Measurements from ENCODE around the gene PFDN6. TPM values are rescaled to one million over a fixed set of nuclear protein-coding genes. Genes with fewer than 3 reads are reported as not detected.

Gene PFDN6
- total and polyA plus RNA-seq, 10 of the 15 experiments (the other 5 are each of a cell fraction or from before 2014, with no cell fraction given): 3.1 to 168 (median 82.6) TPM

DNA sequence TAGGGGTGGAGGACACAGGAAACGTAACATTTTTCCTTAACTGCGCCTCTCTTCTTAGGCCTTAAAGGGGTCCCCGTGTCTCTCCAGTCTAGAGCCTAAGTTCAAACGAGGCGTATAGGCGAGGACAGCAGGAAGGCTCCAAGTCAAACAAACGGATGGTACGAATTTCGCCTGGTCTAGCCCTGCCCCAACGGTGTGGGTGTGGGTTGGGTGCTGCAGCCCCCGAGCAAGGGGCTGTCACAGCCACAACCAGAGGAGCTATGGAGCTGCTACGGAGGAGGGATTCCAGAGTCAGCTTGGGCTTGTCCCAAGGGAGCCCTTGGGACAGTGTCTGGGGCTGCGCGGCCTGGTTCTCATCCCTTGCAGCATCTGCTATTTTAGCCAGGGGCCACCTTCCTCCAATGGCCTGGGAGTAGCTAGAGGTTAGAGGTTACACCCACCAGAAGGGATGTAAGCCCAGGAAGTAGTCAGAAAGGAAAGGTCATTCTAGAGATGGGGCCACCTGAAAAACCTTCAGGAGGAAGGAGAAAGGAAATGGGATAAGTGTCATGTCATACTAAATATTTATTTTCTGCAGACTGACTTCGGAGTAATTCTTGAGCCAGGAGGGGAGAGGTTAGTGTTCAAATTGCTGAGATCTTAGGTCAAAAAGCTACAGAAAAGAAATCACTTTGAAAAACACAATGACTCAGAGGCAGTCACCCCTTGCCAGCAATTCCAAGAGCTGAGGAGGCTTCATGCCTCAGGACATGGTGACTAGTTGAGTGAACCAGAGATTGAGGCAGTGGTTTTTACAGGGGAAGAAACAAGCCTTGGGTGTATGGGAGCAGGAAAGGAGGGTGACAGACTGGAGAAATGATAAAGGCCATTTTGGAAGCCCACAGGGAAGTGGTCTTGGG lies 39.4 kb upstream of the PFDN6 start (continued):
- TF ChIP-seq CHD1 (IDR thresholded peaks at IDR 0.05; ENCODE audit: low read depth, low read length): no peak
- no peak for TF ChIP-seq NFYB (IDR thresholded peaks at IDR 0.05; ENCODE audit: insufficient read depth, low read depth, low read length)
- no peak for TF ChIP-seq RUNX3 (IDR thresholded peaks at IDR 0.05; ENCODE audit: low read length)
- no peak for TF ChIP-seq POU2F2 (IDR thresholded peaks at IDR 0.05; ENCODE audit: borderline replicate concordance, low read depth, low read length)
- TF ChIP-seq MXI1 (IDR thresholded peaks at IDR 0.05; ENCODE audit: low read depth, low read length): 0 out of 2 replicates have a peak, but pooled peaks have one; percentile 7
- TF ChIP-seq FOXM1 (IDR thresholded peaks at IDR 0.05; ENCODE audit: low read depth, low read length): no peak
- TF ChIP-seq, protein P1, sequence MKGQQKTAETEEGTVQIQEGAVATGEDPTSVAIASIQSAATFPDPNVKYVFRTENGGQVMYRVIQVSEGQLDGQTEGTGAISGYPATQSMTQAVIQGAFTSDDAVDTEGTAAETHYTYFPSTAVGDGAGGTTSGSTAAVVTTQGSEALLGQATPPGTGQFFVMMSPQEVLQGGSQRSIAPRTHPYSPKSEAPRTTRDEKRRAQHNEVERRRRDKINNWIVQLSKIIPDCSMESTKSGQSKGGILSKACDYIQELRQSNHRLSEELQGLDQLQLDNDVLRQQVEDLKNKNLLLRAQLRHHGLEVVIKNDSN (IDR thresholded peaks at IDR 0.05; ENCODE audit: borderline replicate concordance, extremely low read length, insufficient read depth, low read depth, low read length): no peak
- TF ChIP-seq POLR2A (IDR thresholded peaks at IDR 0.05; ENCODE audit: low read depth, low read length): no peak
- no peak for TF ChIP-seq E2F4 (IDR thresholded peaks at IDR 0.05; ENCODE audit: low read depth, low read length)
- TF ChIP-seq JUNB (IDR thresholded peaks at IDR 0.05): no peak
- TF ChIP-seq, protein P2, sequence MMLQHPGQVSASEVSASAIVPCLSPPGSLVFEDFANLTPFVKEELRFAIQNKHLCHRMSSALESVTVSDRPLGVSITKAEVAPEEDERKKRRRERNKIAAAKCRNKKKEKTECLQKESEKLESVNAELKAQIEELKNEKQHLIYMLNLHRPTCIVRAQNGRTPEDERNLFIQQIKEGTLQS (IDR thresholded peaks at IDR 0.05; ENCODE audit: borderline replicate concordance, extremely low read depth, low read depth, low read length): no peak
- TF ChIP-seq, protein P3, sequence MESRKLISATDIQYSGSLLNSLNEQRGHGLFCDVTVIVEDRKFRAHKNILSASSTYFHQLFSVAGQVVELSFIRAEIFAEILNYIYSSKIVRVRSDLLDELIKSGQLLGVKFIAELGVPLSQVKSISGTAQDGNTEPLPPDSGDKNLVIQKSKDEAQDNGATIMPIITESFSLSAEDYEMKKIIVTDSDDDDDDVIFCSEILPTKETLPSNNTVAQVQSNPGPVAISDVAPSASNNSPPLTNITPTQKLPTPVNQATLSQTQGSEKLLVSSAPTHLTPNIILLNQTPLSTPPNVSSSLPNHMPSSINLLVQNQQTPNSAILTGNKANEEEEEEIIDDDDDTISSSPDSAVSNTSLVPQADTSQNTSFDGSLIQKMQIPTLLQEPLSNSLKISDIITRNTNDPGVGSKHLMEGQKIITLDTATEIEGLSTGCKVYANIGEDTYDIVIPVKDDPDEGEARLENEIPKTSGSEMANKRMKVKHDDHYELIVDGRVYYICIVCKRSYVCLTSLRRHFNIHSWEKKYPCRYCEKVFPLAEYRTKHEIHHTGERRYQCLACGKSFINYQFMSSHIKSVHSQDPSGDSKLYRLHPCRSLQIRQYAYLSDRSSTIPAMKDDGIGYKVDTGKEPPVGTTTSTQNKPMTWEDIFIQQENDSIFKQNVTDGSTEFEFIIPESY (IDR thresholded peaks at IDR 0.05): no peak
- no peak for TF ChIP-seq BRCA1 (IDR thresholded peaks at IDR 0.05; ENCODE audit: low read depth, low read length)
- no peak for TF ChIP-seq BHLHE40 (IDR thresholded peaks at IDR 0.05; ENCODE audit: borderline replicate concordance in 1 of 2, low read depth in 2 of 2, low read length in 1 of 2)
- TF ChIP-seq CUX1 (IDR thresholded peaks at IDR 0.05; ENCODE audit: insufficient replicate concordance, low read depth, low read length): no peak
- TF ChIP-seq MEF2A (IDR thresholded peaks at IDR 0.05; ENCODE audit: insufficient read depth, low read depth, low read length): no peak
- TF ChIP-seq ZNF24 (IDR thresholded peaks at IDR 0.05): no peak
- TF ChIP-seq TARDBP (IDR thresholded peaks at IDR 0.05; ENCODE audit: borderline replicate concordance): no peak
- no peak for TF ChIP-seq IKZF1 (conservative IDR thresholded peaks at IDR 0.05)
- TF ChIP-seq PML (IDR thresholded peaks at IDR 0.05; ENCODE audit: low read length): no peak
- TF ChIP-seq ZZZ3 (IDR thresholded peaks at IDR 0.05; ENCODE audit: control insufficient read depth, insufficient read length, low read depth): no peak
